Measurements from ENCODE around the gene KRT10. TPM values are rescaled to one million over a fixed set of nuclear protein-coding genes. Genes with fewer than 3 reads are reported as not detected.

The KRT10 gene
- total RNA-seq, 1 donor from 2014 or later, result 40.7 TPM

DNA sequence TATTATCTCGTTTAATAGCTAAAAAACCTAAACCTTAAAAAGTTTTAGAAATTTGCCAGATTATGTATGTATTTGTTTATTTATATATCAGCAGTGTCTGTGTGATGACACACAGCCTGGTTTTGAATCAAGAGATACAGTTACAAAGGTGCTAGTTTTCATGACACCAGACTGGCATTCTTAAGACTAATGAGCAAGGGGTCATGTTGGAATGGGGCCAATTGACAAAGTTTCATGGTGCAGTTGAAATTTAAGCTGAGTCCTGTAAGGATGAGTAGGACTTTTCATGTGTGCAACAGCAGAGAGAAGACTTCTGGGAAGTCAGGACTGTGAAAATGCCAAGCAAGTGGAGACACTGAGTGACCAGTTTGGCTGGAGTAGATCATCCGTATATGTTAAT is 3.2 kb upstream of the KRT10 start:
- ChIA-PET POLR2A (no interaction called here), CTCF (no interaction called here)
- Mint-ChIP-seq H3K4me1 (peaks cover 5% of the 10 kb centered on the region), H3K9me3 (peaks cover 4% of the 10 kb centered on the region), H3K4me3 (no peak overlapping the region), H3K36me3 (ENCODE audit: low read depth) (peaks cover 18% of the 10 kb centered on the region), H3K27ac (no peak overlapping the region), H3K27me3 (peaks cover 4% of the 10 kb centered on the region)
- DNase-seq, result no peak
- ATAC-seq (ENCODE audit: low read depth), result no peak
- no peak for TF ChIP-seq CTCF (IDR thresholded peaks at IDR 0.05)
- intact Hi-C loops (cut with micrococcal nuclease), result no loop called here

- H3K4me1 Mint-ChIP-seq, result peaks cover 5% of the 10 kb centered on the region
- ATAC-seq (ENCODE audit: low read depth) (no peak), DNase-seq (no peak)
- H3K4me3 Mint-ChIP-seq, result no peak overlapping the region
- intact Hi-C loops (cut with micrococcal nuclease), result no loop called here
- ChIA-PET POLR2A (no interaction called here), CTCF (interaction anchor here (0.6 kb wide), 1 partner anchor 1379 kb away, joined by 3 read pairs; no protein-coding TSS in a partner anchor)
- H3K27me3 Mint-ChIP-seq, result peaks cover 4% of the 10 kb centered on the region
- no peak overlapping the region for H3K27ac Mint-ChIP-seq
- H3K9me3 Mint-ChIP-seq, result peaks cover 2% of the 10 kb centered on the region
- no peak for TF ChIP-seq CTCF (IDR thresholded peaks at IDR 0.05)
- H3K36me3 Mint-ChIP-seq (ENCODE audit: low read depth), result peaks cover 20% of the 10 kb centered on the region
These were observed 1.8 kb upstream of the KRT10 start for GRCh38 chr17:40824015-40824832.

- CTCF ChIA-PET, result no interaction called here
- Mint-ChIP-seq H3K27me3 (peaks cover 4% of the 10 kb centered on the region), H3K4me3 (no peak overlapping the region), H3K9me3 (peaks cover 5% of the 10 kb centered on the region), H3K27ac (no peak overlapping the region), H3K36me3 (ENCODE audit: low read depth) (peaks cover 32% of the 10 kb centered on the region), H3K4me1 (peaks cover 16% of the 10 kb centered on the region)
- ATAC-seq (ENCODE audit: low read depth), result no peak
- intact Hi-C loops (cut with micrococcal nuclease), result no loop called here
- DNase-seq, result no peak
- TF ChIP-seq CTCF (IDR thresholded peaks at IDR 0.05), result no peak
- POLR2A ChIA-PET, result no interaction called here
These were observed 878 bp downstream of the KRT10 start for GRCh38 chr17:40821536-40821935.

GRCh38 chr17:40820228-40820838 is 2.1 kb downstream of the KRT10 start:
- H3K4me3 Mint-ChIP-seq, result peak overlapping the region; percentile 35
- peaks cover 33% of the 10 kb centered on the region for H3K36me3 Mint-ChIP-seq (ENCODE audit: low read depth)
- DNase-seq, result no peak
- peaks cover 5% of the 10 kb centered on the region for H3K9me3 Mint-ChIP-seq
- intact Hi-C loops (cut with micrococcal nuclease), result no loop called here
- H3K4me1 Mint-ChIP-seq, result peaks cover 16% of the 10 kb centered on the region
- ATAC-seq (ENCODE audit: low read depth), result no peak
- H3K27ac Mint-ChIP-seq, result no peak overlapping the region
- peaks cover 2% of the 10 kb centered on the region for H3K27me3 Mint-ChIP-seq
- CTCF ChIA-PET, result interaction anchor here (0.7 kb wide), 1 partner anchor 828 kb away, joined by 3 read pairs; no protein-coding TSS in a partner anchor
- POLR2A ChIA-PET, result interaction anchor here (0.8 to 3.5 kb wide), 3 partner anchors 92 to 869 kb away, joined by 3 to 25 read pairs (median 4); partner anchors contain the start of genes EIF1 and SMARCE1
- no peak for TF ChIP-seq CTCF (IDR thresholded peaks at IDR 0.05)
